Esophagus muscularis mucosa (tissue), 4 donors: Measurements from ENCODE around the gene AREL1.

Experiments
- CTCF ChIP-seq, 3 experiments: fragments of 200-600 bp in 2 of 3; fragments of 450-650 bp in 1 of 3; sonication (generic) in 2 of 3; IDR thresholded peaks; one replicate each; pipeline ENCODE4 v1.5.1; 2017 to 2019; ENCODE audit warnings: antibody characterized with exemption in 3 of 3, mild to moderate bottlenecking in 2 of 3, moderate library complexity in 1 of 3
- EP300 ChIP-seq: sonication (generic); formaldehyde crosslinking; IDR thresholded peaks from one replicate; pipeline ENCODE4 v1.6.1; 2017; ENCODE audit warnings: antibody characterized with exemption
- POLR2A ChIP-seq: fragments of 450-650 bp; IDR thresholded peaks from one replicate; pipeline ENCODE4 v1.6.1; 2017; ENCODE audit warnings: antibody characterized with exemption, moderate library complexity, mild to moderate bottlenecking, low read depth
- POLR2AphosphoS5 ChIP-seq, 2 donors: sonication (generic); formaldehyde crosslinking; IDR thresholded peaks; one replicate each; pipeline ENCODE4 v1.6.1; 2017; ENCODE audit warnings: antibody characterized with exemption in 2 of 2

GRCh38 chr14:74652541-74652940, 60.3 kb downstream of the AREL1 start:
- TF ChIP-seq CTCF (IDR thresholded peaks at IDR 0.05) (no peak), POLR2AphosphoS5 (IDR thresholded peaks at IDR 0.05) (no peak), POLR2A (no peak), EP300 (no peak)
